Neural progenitor cell (in vitro differentiated cells): Measurements from ENCODE around the gene ZNF230. TPM values are rescaled to one million over a fixed set of nuclear protein-coding genes. Genes with fewer than 3 reads are reported as not detected.
A peak's percentile ranks its signal among the peaks of the same experiment; 100 is the strongest.

Experiments
- DNase-seq: peaks from one replicate; pipeline ENCODE4 v3.0.0-alpha.2; 2016; ENCODE audit warnings: low spot score
- H2AFZ ChIP-seq: fragments of 200-600 bp; sonication (generic); replicated peaks from 2 replicates; pipeline ENCODE4 v1.6.1; 2016; ENCODE audit warnings: antibody characterized with exemption
- H3F3A ChIP-seq: fragments of 200-600 bp; sonication (generic); 2 replicates; pipeline ENCODE4 v1.6.1; 2016; ENCODE audit warnings: antibody characterized with exemption, low read depth
- H3K27ac ChIP-seq: fragments of 200-600 bp; sonication (generic); 2 replicates; pipeline ENCODE4 v1.5.1; 2016; ENCODE audit warnings: mild to moderate bottlenecking
- H3K27me3 ChIP-seq: fragments of 200-600 bp; sonication (generic); 2 replicates; pipeline ENCODE4 v1.6.1; 2016; ENCODE audit warnings: mild to moderate bottlenecking, moderate library complexity
- H3K36me3 ChIP-seq: fragments of 200-600 bp; sonication (generic); 2 replicates; pipeline ENCODE4 v1.5.1; 2016
- H3K4me1 ChIP-seq: fragments of 200-600 bp; sonication (generic); 2 replicates; pipeline ENCODE4 v1.6.1; 2016; ENCODE audit warnings: mixed run types
- H3K4me2 ChIP-seq: fragments of 200-600 bp; sonication (generic); 2 replicates; pipeline ENCODE4 v1.6.1; 2016
- H3K4me3 ChIP-seq: fragments of 200-600 bp; sonication (generic); 2 replicates; pipeline ENCODE4 v1.5.1; 2016
- H3K79me2 ChIP-seq: fragments of 200-600 bp; sonication (generic); 2 replicates; pipeline ENCODE4 v1.6.1; 2016; ENCODE audit warnings: low read depth
- H3K9ac ChIP-seq: fragments of 200-600 bp; sonication (generic); 2 replicates; pipeline ENCODE4 v1.6.1; 2016
- H3K9me3 ChIP-seq: fragments of 200-600 bp; sonication (generic); 2 replicates; pipeline ENCODE4 v1.5.1; 2016; ENCODE audit warnings: low read depth
- H4K20me1 ChIP-seq: fragments of 200-600 bp; sonication (generic); 2 replicates; pipeline ENCODE4 v1.6.1; 2016; ENCODE audit warnings: low read depth
- H3K27ac Mint-ChIP-seq: 3 replicates; pipeline ENCODE4 v1.8.0; 2021; ENCODE audit warnings: mixed read lengths
- H3K27me3 Mint-ChIP-seq: 2 replicates; pipeline ENCODE4 v1.8.0; 2022; ENCODE audit warnings: low read depth, mild to moderate bottlenecking, inconsistent platforms, moderate library complexity, mixed read lengths; ENCODE audit not compliant: insufficient read depth
- H3K36me3 Mint-ChIP-seq: 3 replicates; pipeline ENCODE4 v1.8.0; 2021; ENCODE audit warnings: mixed read lengths
- H3K4me1 Mint-ChIP-seq: 3 replicates; pipeline ENCODE4 v1.8.0; 2021; ENCODE audit warnings: mixed read lengths
- H3K4me3 Mint-ChIP-seq: 3 replicates; pipeline ENCODE4 v1.8.0; 2021; ENCODE audit warnings: mild to moderate bottlenecking, moderate library complexity, mixed read lengths
- H3K9me3 Mint-ChIP-seq: 3 replicates; pipeline ENCODE4 v1.8.0; 2020; ENCODE audit warnings: mixed read lengths
- CTCF ChIP-seq: fragments of 200-600 bp; sonication (generic); IDR thresholded peaks from 2 replicates; pipeline ENCODE4 v1.5.1; 2017; ENCODE audit warnings: antibody characterized with exemption, mild to moderate bottlenecking
- EZH2 ChIP-seq: fragments of 200-600 bp; sonication (generic); IDR thresholded peaks from 2 replicates; pipeline ENCODE4 v1.6.1; 2017; ENCODE audit warnings: antibody characterized with exemption, mild to moderate bottlenecking, moderate library complexity
- EZH2phosphoT487 ChIP-seq: fragments of 200-600 bp; sonication (generic); IDR thresholded peaks from 2 replicates; pipeline ENCODE4 v1.6.1; 2017; ENCODE audit warnings: antibody characterized with exemption
- total RNA-seq: library from RNA; depleted of rRNA; stranded (reverse); fragments of >200 nt; gene quantifications from 2 replicates; pipeline ENCODE4 v1.2.3, GENCODE V29; 2015; ENCODE audit warnings: low replicate concordance

ZNF230 gene
- 3.9 and 4.7 TPM in 2 replicates for total RNA-seq

- no peak within 1 kb of the TSS for H3K27ac ChIP-seq
- no peaks in the 10 kb centered on the region for H3F3A ChIP-seq
- peak within 1 kb of the TSS; percentile 100 for H3K4me3 Mint-ChIP-seq
- H3K27me3 Mint-ChIP-seq, result no peaks in the 10 kb centered on the region
- peak within 1 kb of the TSS; percentile 92 for H3K4me3 ChIP-seq
- peak within 1 kb of the TSS; percentile 91 for H3K4me2 ChIP-seq
- peaks cover 11% of the 10 kb centered on the region for H3K4me1 Mint-ChIP-seq
- H2AFZ ChIP-seq, result peak within 1 kb of the TSS; percentile 100
- H3K27me3 ChIP-seq, result no peaks in the 10 kb centered on the region
- peaks cover 5% of the 10 kb centered on the region for H3K36me3 ChIP-seq
- H3K79me2 ChIP-seq, result peaks cover 9% of the 10 kb centered on the region
- H4K20me1 ChIP-seq, result no peaks in the 10 kb centered on the region
- peak; percentile 97 for DNase-seq
- H3K9ac ChIP-seq, result peak within 1 kb of the TSS; percentile 36
- H3K4me1 ChIP-seq, result peaks cover 7% of the 10 kb centered on the region
- no peaks in the 10 kb centered on the region for H3K9me3 ChIP-seq
- TF ChIP-seq CTCF (no peak), EZH2 (no peak)
- peak within 1 kb of the TSS; percentile 90 for H3K27ac Mint-ChIP-seq
- peaks cover 13% of the 10 kb centered on the region for H3K9me3 Mint-ChIP-seq
- peaks cover 24% of the 10 kb centered on the region for H3K36me3 Mint-ChIP-seq
Observed at GRCh38 chr19:44002566-44003460, at the start of gene ZNF230. ZNF230 (plus strand) TSS chr19:44002957; CDS start chr19:44007079, 4,122 bp downstream.

GRCh38 chr19:43956827-43957226, 45.9 kb upstream of the ZNF230 start:
- H3K4me1 ChIP-seq, result no peaks in the 10 kb centered on the region
- peaks cover 15% of the 10 kb centered on the region for H3K79me2 ChIP-seq
- TF ChIP-seq CTCF, result no peak
- TF ChIP-seq EZH2, result no peak
- TF ChIP-seq EZH2phosphoT487, result no peak
- no peak overlapping the region for H3K4me2 ChIP-seq
- no peak for DNase-seq
- Mint-ChIP-seq H3K27ac (no peak overlapping the region), H3K27me3 (peaks cover 4% of the 10 kb centered on the region), H3K9me3 (peaks cover 59% of the 10 kb centered on the region), H3K36me3 (peaks cover 59% of the 10 kb centered on the region), H3K4me1 (no peaks in the 10 kb centered on the region), H3K4me3 (no peak overlapping the region)
- no peaks in the 10 kb centered on the region for H3F3A ChIP-seq
- no peaks in the 10 kb centered on the region for H3K27me3 ChIP-seq
- H3K36me3 ChIP-seq, result peaks cover 5% of the 10 kb centered on the region
- H3K9me3 ChIP-seq, result peaks cover 14% of the 10 kb centered on the region
- no peak overlapping the region for H3K4me3 ChIP-seq
- no peak overlapping the region for H3K9ac ChIP-seq
- H2AFZ ChIP-seq, result no peak overlapping the region
- H4K20me1 ChIP-seq, result no peaks in the 10 kb centered on the region
- H3K27ac ChIP-seq, result no peak overlapping the region

- Mint-ChIP-seq H3K27ac (no peak overlapping the region), H3K4me3 (no peak overlapping the region), H3K4me1 (no peaks in the 10 kb centered on the region), H3K36me3 (peaks cover 62% of the 10 kb centered on the region), H3K27me3 (peaks cover 4% of the 10 kb centered on the region), H3K9me3 (peaks cover 63% of the 10 kb centered on the region)
- Histone ChIP-seq H3K4me3 (no peak overlapping the region), H3K9ac (no peak overlapping the region), H3K9me3 (peaks cover 14% of the 10 kb centered on the region), H3K4me2 (no peak overlapping the region), H4K20me1 (no peaks in the 10 kb centered on the region), H3K27ac (no peak overlapping the region), H3K36me3 (peaks cover 14% of the 10 kb centered on the region), H3K79me2 (peaks cover 8% of the 10 kb centered on the region), H3F3A (no peaks in the 10 kb centered on the region), H3K4me1 (no peaks in the 10 kb centered on the region), H3K27me3 (no peaks in the 10 kb centered on the region), H2AFZ (no peak overlapping the region)
- DNase-seq, result no peak
- TF ChIP-seq EZH2phosphoT487 (no peak), EZH2 (no peak), CTCF (no peak)
Observed at GRCh38 chr19:43957891-43958290, 44.9 kb upstream of the ZNF230 start.
